ENCODE results near the gene SBNO1. TPM values are rescaled to one million over a fixed set of nuclear protein-coding genes. Genes with fewer than 3 reads are reported as not detected.

Gene SBNO1
- total and polyA plus RNA-seq, 4 donors, result 4.7 to 28.5 (median 15.3) TPM

DNA sequence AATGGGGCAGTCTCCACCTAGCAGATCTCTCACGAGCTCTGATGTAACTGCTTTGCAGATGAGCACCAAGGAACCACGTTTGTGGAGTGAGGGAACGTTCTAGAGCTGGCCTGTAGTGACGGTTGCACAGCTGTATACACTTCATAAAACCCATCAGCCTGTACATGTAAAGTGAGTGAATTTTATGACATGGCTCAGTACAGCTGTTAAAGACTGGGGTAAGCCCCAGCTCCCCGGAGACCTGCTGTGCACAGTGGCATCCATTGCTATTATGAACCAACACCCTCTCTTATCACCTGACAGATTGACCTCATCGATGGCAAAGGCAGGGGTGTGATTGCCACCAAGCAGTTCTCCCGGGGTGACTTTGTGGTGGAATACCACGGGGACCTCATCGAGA lies 39.9 kb upstream of the SBNO1 start:
- TF ChIP-seq, protein P1, sequence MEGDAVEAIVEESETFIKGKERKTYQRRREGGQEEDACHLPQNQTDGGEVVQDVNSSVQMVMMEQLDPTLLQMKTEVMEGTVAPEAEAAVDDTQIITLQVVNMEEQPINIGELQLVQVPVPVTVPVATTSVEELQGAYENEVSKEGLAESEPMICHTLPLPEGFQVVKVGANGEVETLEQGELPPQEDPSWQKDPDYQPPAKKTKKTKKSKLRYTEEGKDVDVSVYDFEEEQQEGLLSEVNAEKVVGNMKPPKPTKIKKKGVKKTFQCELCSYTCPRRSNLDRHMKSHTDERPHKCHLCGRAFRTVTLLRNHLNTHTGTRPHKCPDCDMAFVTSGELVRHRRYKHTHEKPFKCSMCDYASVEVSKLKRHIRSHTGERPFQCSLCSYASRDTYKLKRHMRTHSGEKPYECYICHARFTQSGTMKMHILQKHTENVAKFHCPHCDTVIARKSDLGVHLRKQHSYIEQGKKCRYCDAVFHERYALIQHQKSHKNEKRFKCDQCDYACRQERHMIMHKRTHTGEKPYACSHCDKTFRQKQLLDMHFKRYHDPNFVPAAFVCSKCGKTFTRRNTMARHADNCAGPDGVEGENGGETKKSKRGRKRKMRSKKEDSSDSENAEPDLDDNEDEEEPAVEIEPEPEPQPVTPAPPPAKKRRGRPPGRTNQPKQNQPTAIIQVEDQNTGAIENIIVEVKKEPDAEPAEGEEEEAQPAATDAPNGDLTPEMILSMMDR (IDR thresholded peaks at IDR 0.05; ENCODE audit: control extremely low read depth, extremely low read depth), result no peak
- ATAC-seq (ENCODE audit: insufficient read depth, low FRiP score), result no peak
- H3K36me3 ChIP-seq (ENCODE audit: control insufficient read depth in 4 of 4, insufficient read depth in 4 of 4, low read length in 4 of 4), result peaks cover 27 to 51% (median 37%) of the 10 kb centered on the region in 4 donors
- peaks cover 0 to 7% (median 0%) of the 10 kb centered on the region in 5 donors for H3K4me1 ChIP-seq (ENCODE audit: control insufficient read depth in 5 of 5, insufficient read depth in 5 of 5, low read length in 5 of 5)
- DNase-seq, result no peak
- no peaks in the 10 kb centered on the region for H3K9me3 ChIP-seq (ENCODE audit: control insufficient read depth in 4 of 4, insufficient read depth in 3 of 4, low read length in 3 of 4)
- 87 to 92% methylated on average over 9 of the region's 9 CpGs for WGBS, 2 donors
- H3K27ac ChIP-seq (ENCODE audit: low read depth in 1 of 2, low read length in 1 of 2), result no peak overlapping the region
- no peak overlapping the region for H3K4me3 ChIP-seq
- H3K27me3 ChIP-seq (ENCODE audit: control insufficient read depth in 3 of 3, insufficient read depth in 3 of 3, low read length in 2 of 3), result no peaks in the 10 kb centered on the region
- no peak overlapping the region for H3K9ac ChIP-seq (ENCODE audit: insufficient read depth in 1 of 2, low read length in 2 of 2)

DNA sequence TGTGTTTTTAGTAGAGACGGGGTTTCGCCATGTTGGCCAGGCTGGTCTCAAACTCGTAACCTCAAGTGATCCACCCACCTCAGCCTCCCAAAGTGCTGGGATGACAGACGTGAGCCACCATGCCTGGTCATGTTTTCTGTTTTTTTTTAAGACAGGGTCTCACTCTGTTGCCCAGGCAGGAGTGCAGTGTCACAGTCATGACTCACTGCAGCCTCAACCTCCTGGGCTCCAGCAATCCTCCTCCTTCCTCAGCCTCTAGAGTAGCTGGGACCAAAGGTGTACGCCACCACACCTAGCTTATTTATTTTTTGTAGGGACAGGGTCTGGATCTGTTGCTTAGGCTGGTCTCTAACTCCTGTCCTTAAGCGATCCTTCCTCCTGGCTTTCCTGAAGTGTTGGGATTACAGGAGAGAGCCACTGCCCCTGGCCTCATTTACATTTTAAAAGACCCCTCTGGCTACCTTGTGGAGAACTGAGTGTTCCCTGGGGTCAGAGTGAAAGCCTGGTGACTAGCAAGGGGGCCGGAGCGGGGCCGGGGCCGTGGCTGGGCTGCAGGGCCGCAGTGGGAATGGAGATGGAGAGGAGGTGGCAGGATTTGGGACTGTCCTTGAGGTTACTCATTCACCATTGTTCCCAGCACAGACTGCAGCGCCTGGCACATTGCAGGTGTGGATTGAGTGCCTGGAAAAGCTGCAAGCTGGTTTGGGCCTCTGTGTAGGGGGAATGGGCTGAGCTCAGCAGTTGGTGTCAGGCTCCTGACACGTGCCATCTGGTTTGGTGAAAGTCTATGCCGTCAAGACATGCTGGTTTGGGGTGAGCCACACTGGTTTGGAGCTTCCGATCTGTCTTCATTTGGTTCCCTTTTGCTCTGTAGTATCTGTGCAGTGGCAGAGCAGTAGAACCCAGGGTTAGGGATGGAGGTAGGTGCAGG lies 37.4 kb upstream of the SBNO1 start:
- ATAC-seq (ENCODE audit: insufficient read depth, low FRiP score) (no peak), DNase-seq (peak in 1 of 3 donors; percentile 28)
- 85 to 89% methylated on average over 15 of the region's 15 CpGs for WGBS, 2 donors
- TF ChIP-seq, protein P1 (IDR thresholded peaks at IDR 0.05; ENCODE audit: control extremely low read depth, extremely low read depth), result no peak
- peaks cover 0 to 16% (median 0%) of the 10 kb centered on the region in 5 donors for H3K4me1 ChIP-seq (ENCODE audit: control insufficient read depth in 5 of 5, insufficient read depth in 5 of 5, low read length in 5 of 5)
- H3K4me3 ChIP-seq, result no peak overlapping the region
- H3K27ac ChIP-seq (ENCODE audit: low read depth in 1 of 2, low read length in 1 of 2), result peak overlapping the region in 1 of 2 donors; percentile 28
- no peak overlapping the region for H3K9ac ChIP-seq (ENCODE audit: insufficient read depth in 1 of 2, low read length in 2 of 2)
- H3K36me3 ChIP-seq (ENCODE audit: control insufficient read depth in 4 of 4, insufficient read depth in 4 of 4, low read length in 4 of 4), result peaks cover 21 to 59% (median 41%) of the 10 kb centered on the region in 4 donors
- H3K9me3 ChIP-seq (ENCODE audit: control insufficient read depth in 4 of 4, insufficient read depth in 3 of 4, low read length in 3 of 4), result no peaks in the 10 kb centered on the region
- no peaks in the 10 kb centered on the region for H3K27me3 ChIP-seq (ENCODE audit: control insufficient read depth in 3 of 3, insufficient read depth in 3 of 3, low read length in 2 of 3)

DNA sequence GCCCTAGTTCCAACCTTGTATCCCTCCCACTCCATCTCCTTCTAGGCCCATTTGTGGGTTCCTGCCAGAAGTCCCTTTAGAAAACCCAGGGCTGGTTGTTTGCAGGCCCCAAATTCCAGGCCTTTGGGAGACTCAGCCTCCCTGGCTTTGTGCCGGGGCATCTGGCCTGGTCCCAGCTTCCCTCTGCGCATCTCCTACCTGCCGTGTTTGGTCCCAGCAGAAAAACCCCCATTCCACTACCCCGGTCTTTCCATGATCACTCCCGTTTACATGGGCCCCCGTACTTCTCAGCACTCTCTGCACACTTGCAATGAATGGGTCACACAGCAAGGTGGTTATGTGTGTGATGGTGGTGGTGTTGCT lies 34.6 kb upstream of the SBNO1 start:
- Histone ChIP-seq H3K4me3 (no peak overlapping the region), H3K27me3 (ENCODE audit: control insufficient read depth in 3 of 3, insufficient read depth in 3 of 3, low read length in 2 of 3) (no peaks in the 10 kb centered on the region), H3K9me3 (ENCODE audit: control insufficient read depth in 4 of 4, insufficient read depth in 3 of 4, low read length in 3 of 4) (no peaks in the 10 kb centered on the region), H3K9ac (ENCODE audit: insufficient read depth in 1 of 2, low read length in 2 of 2) (no peak overlapping the region), H3K27ac (ENCODE audit: low read depth in 1 of 2, low read length in 1 of 2) (peak overlapping the region in 1 of 2 donors; percentile 61), H3K36me3 (ENCODE audit: control insufficient read depth in 4 of 4, insufficient read depth in 4 of 4, low read length in 4 of 4) (peaks cover 15 to 61% (median 42%) of the 10 kb centered on the region in 4 donors), H3K4me1 (ENCODE audit: control insufficient read depth in 5 of 5, insufficient read depth in 5 of 5, low read length in 5 of 5) (peaks cover 0 to 16% (median 0%) of the 10 kb centered on the region in 5 donors)
- no peak for ATAC-seq (ENCODE audit: insufficient read depth, low FRiP score)
- 88 to 96% methylated on average over 6 of the region's 6 CpGs for WGBS, 2 donors
- no peak for DNase-seq
- TF ChIP-seq, protein P1 (IDR thresholded peaks at IDR 0.05; ENCODE audit: control extremely low read depth, extremely low read depth), result no peak
